OCI-M1 (cell line): ENCODE measurements around the gene OR8D2.
A peak's percentile ranks its signal among the peaks of the same experiment; 100 is the strongest.

ENCODE experiments used
- DNase-seq: peaks from one replicate; lab custom pipeline; 2025; lab: John Stamatoyannopoulos, UW

OR8D2 gene

DNA sequence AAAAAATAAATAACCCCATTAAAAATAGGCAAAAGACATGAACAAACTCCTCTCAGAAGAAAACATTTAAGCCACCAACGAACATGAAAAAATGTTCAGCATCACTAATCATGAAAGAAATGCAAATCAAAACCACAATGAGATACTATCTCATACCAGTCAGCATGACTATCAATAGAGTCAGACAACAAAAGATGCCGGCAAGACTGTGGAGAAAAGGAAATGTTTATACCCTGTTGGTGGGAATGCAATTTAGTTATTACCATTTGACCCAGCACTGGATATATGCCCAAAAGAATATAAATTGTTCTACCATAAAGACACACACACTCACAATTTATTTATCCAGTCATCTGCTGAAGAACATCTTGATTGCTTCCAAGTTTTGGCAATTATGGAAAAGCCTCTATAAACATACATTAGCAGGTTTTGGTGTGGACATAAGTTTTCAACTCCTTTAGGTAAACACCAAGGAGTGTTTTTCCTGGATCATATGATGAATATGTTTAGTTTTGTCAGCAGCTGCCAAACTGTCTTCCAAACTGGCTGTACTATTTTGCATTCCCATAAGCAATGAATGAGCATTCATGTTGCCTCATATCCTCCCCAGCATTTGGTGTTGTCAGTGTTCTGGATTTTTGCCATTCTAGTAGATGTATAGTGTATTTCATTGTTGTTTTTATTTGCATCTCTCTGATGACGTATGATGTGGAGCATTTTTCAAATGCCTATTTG lies 34.2 kb downstream of the OR8D2 start:
- DNase-seq: no peak

GRCh38 chr11:124278261-124278660 lies 41.7 kb downstream of the OR8D2 start:
- no peak for DNase-seq

- peak; percentile 88 for DNase-seq
These were observed 42.2 kb downstream of the OR8D2 start for GRCh38 chr11:124277804-124278203.

DNA sequence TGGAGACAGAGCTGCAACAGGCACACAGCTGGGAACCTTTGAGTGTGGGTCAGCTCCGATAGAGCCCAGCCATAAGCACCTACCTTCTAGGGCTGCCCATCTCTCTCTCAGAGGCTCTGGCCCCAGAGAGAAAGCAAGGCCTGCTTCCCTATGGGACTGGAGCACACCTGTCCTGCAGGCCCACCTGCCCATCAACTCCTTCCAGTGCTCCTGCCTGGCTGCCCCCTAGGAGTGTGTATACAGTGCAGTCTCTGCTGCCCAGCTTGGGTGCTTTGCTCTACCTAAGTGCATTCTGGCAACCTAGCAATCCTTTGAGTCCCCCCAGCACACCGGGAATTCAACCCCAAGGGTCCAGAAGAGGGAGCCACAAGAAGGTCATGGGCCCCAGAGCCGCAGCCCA lies 42.8 kb downstream of the OR8D2 start:
- no peak for DNase-seq

GRCh38 chr11:124276081-124276480 lies 43.9 kb downstream of the OR8D2 start:
- DNase-seq: peak; percentile 94

- DNase-seq: no peak
These were observed 46.0 kb downstream of the OR8D2 start for GRCh38 chr11:124274000-124274399.

- DNase-seq: peak; percentile 40
These were observed 49.1 kb downstream of the OR8D2 start for GRCh38 chr11:124270886-124271285.
